B cell (primary cell): ENCODE measurements around the gene PHLDB1. TPM values are rescaled to one million over a fixed set of nuclear protein-coding genes. Genes with fewer than 3 reads are reported as not detected.
"Not testable (repeated sequence)": the region's sequence is repeated elsewhere in the genome, so short reads cannot be mapped to it uniquely, and the experiment has no call there.

Source experiments
- ATAC-seq: fragments of 200-7000 bp; cut with Tn5 transposase; one replicate; pipeline ENCODE4 v1.10.0; 2021; ENCODE audit warnings: low read depth, mild to moderate bottlenecking, moderate number of reproducible peaks, moderate library complexity
- CTCF ChIA-PET: fragments of 350-600 bp; sonication (Branson Sonifier 250); formaldehyde crosslinking; loops from one replicate; lab custom pipeline; 2021; ENCODE audit warnings: antibody characterized with exemption, inconsistent platforms; lab: Charles Lee
- POLR2A ChIA-PET: fragments of 350-600 bp; sonication (Branson Sonifier 250); formaldehyde crosslinking; loops from one replicate; lab custom pipeline; 2021; ENCODE audit warnings: antibody characterized with exemption; lab: Charles Lee
- DNase-seq: peaks from one replicate; pipeline ENCODE4 v3.0.0; 2013
- H2AFZ ChIP-seq: 2 replicates; pipeline ENCODE4 v1.6.1; 2012; ENCODE audit warnings: mild to moderate bottlenecking, low read depth, low read length; ENCODE audit not compliant: insufficient read depth, poor library complexity, severe bottlenecking
- H3K27ac ChIP-seq, 2 donors: 1 replicate in 1 of 2; 2 replicates in 1 of 2; pipeline ENCODE4 v1.5.1; 2012 to 2013; ENCODE audit warnings: low read length in 2 of 2, mild to moderate bottlenecking in 2 of 2, moderate library complexity in 1 of 2
- H3K27me3 ChIP-seq, 4 experiments: fragments of 200-600 bp in 1 of 4; sonication (generic) in 1 of 4; replicated peaks in 1 of 4; 1 replicate in 2 of 4; 2 replicates in 2 of 4; pipeline versions ENCODE4 v1.6.1 to v1.7.0; 2013 to 2016; ENCODE audit warnings: low read length in 3 of 4, mild to moderate bottlenecking in 2 of 4, mixed read lengths in 1 of 4, moderate library complexity in 1 of 4; ENCODE audit not compliant: insufficient read depth in 4 of 4, control insufficient read depth in 3 of 4; ENCODE audit errors: control extremely low read depth in 1 of 4
- H3K36me3 ChIP-seq, 2 experiments: replicated peaks in 1 of 2; 1 replicate in 1 of 2; 2 replicates in 1 of 2; pipeline versions ENCODE4 v1.6.1 to v1.7.1; 2013; ENCODE audit warnings: low read length in 1 of 2; ENCODE audit not compliant: insufficient read depth in 2 of 2, control insufficient read depth in 1 of 2; ENCODE audit errors: control extremely low read depth in 1 of 2, extremely low read depth in 1 of 2
- H3K4me1 ChIP-seq, 2 donors: fragments of 200-600 bp in 1 of 2; sonication (generic) in 1 of 2; 1 replicate in 1 of 2; 2 replicates in 1 of 2; pipeline versions ENCODE4 v1.5.1 to v1.6.1; 2013 to 2017; ENCODE audit warnings: low read length in 2 of 2; ENCODE audit not compliant: control insufficient read depth in 2 of 2, insufficient read depth in 2 of 2
- H3K4me2 ChIP-seq: replicated peaks from 2 replicates; pipeline ENCODE3; 2012; ENCODE audit warnings: mild to moderate bottlenecking, low read depth, low read length; ENCODE audit not compliant: poor library complexity, severe bottlenecking
- H3K4me3 ChIP-seq, 5 experiments: fragments of 200-600 bp in 1 of 5; sonication (generic) in 1 of 5; 1 replicate in 3 of 5; 2 replicates in 2 of 5; pipeline versions ENCODE4 v1.5.1 to v1.7.0; 2011 to 2016; ENCODE audit warnings: low read length in 4 of 5, mild to moderate bottlenecking in 4 of 5, low read depth in 2 of 5, control low read depth in 1 of 5, moderate library complexity in 1 of 5; ENCODE audit not compliant: insufficient read depth in 1 of 5; ENCODE audit errors: control extremely low read depth in 1 of 5, extremely low read depth in 1 of 5
- H3K79me2 ChIP-seq: fragments of 200-600 bp; sonication (generic); one replicate; pipeline ENCODE4 v1.6.0; 2016; ENCODE audit warnings: low read length; ENCODE audit not compliant: control insufficient read depth, insufficient read depth
- H3K9ac ChIP-seq: fragments of 200-600 bp; sonication (generic); 2 replicates; pipeline ENCODE4 v1.6.1; 2017; ENCODE audit warnings: mild to moderate bottlenecking, low read length, moderate library complexity
- H3K9me3 ChIP-seq, 3 donors: one replicate each; pipeline versions ENCODE4 v1.6.1 to v1.7.1; 2013; ENCODE audit warnings: low read length in 2 of 3; ENCODE audit not compliant: control insufficient read depth in 2 of 3, insufficient read depth in 1 of 3; ENCODE audit errors: control extremely low read depth in 1 of 3
- H4K20me1 ChIP-seq: 2 replicates; pipeline ENCODE4 v1.6.0; 2012; ENCODE audit warnings: mild to moderate bottlenecking, low read length; ENCODE audit not compliant: insufficient read depth, control insufficient read depth, poor library complexity, severe bottlenecking
- H3K27ac Mint-ChIP-seq: one replicate; pipeline ENCODE4 v1.8.0; 2021; ENCODE audit warnings: mixed read lengths
- H3K27me3 Mint-ChIP-seq: one replicate; pipeline ENCODE4 v1.8.0; 2021; ENCODE audit warnings: mixed read lengths
- H3K4me1 Mint-ChIP-seq: one replicate; pipeline ENCODE4 v1.8.0; 2021; ENCODE audit warnings: mixed read lengths
- H3K4me3 Mint-ChIP-seq: one replicate; pipeline ENCODE4 v1.8.0; 2021; ENCODE audit warnings: mixed read lengths
- H3K9me3 Mint-ChIP-seq: one replicate; pipeline ENCODE4 v1.8.0; 2022; ENCODE audit warnings: mixed read lengths; ENCODE audit not compliant: insufficient read depth
- EZH2 ChIP-seq: IDR thresholded peaks from 2 replicates; pipeline ENCODE4 v1.6.1; 2012; ENCODE audit warnings: borderline replicate concordance, low read depth, mild to moderate bottlenecking, moderate library complexity, low read length; ENCODE audit not compliant: insufficient read depth, poor library complexity, severe bottlenecking
- WGBS: methylation state at CpG from one replicate; pipeline ENCODE4 v1.1.5; 2013; ENCODE audit warnings: missing lambda C conversion rate; ENCODE audit not compliant: insufficient coverage; 5-methylcytosine and 5-hydroxymethylcytosine counted together
- intact Hi-C: fragments of 100-400 bp; cut with micrococcal nuclease; formaldehyde crosslinking; loops from one replicate; pipeline ENCODE4 v1.10.0; 2022
- polyA plus RNA-seq: library from polyadenylated mRNA; depleted of rRNA; stranded (reverse); fragments of >200 nt; gene quantifications from 2 replicates; pipeline ENCODE4 v1.2.3, GENCODE V29; 2012
- total RNA-seq, 2 donors: library from RNA; stranded (reverse); fragments of 120-200 nt in 1 of 2; gene quantifications; 1 replicate in 1 of 2; 2 replicates in 1 of 2; pipeline versions ENCODE4 v1.2.3 to v1.2.4, GENCODE V29; 2013 to 2022
- TF ChIP-seq, protein P1 (sequence below): fragments of 200-600 bp; IDR thresholded peaks from one replicate; pipeline ENCODE4 v1.8.0; 2022; ENCODE audit warnings: antibody characterized with exemption, mild to moderate bottlenecking

Gene PHLDB1
- total and polyA plus RNA-seq, 2 donors (not counting 1 experiment from before 2014, with no cell fraction given), result 0.46 to 2.4 TPM

DNA sequence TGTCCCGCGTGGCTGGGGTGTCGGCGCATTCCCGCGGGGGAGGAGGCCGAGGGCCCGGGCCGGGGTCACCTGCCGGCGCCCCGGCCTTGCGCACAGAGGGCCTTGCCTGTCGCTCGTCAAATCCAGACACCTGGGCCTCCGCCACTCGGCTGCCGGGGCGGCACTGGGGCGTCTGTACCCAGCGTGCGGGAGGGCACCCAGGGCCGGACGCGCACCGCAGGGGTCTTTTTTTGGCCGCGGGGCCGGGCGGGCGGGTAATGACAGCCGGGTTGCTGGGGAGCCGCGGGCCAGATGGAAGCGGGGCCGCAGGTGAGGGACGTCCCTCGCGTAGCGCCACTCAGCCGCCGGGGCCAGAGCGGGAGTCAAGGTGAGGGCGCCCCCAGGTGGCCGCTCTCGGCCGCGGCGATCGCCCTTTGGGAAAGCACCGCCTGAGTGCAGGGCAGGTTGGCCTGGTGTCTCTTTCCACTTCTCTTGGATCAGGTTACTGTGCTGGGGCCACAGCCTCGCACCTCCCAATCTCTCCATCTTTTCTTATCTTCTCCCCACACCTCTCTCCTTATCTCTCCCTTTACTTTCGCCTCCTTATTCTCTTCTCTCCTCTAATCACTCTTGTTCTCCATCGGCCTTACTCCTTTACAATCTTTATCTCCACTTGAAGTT, 3.5 kb downstream of the PHLDB1 start:
- no peaks in the 10 kb centered on the region for H3K79me2 ChIP-seq
- CTCF ChIA-PET, result interaction anchor here (1.0 to 2.5 kb wide), 3 partner anchors 13 to 412 kb away, joined by 3 to 8 read pairs (median 5); no protein-coding TSS in a partner anchor
- H4K20me1 ChIP-seq, result no peaks in the 10 kb centered on the region
- DNase-seq (peak; percentile 89), ATAC-seq (peak; percentile 59)
- no peak for TF ChIP-seq EZH2
- TF ChIP-seq, protein P1, sequence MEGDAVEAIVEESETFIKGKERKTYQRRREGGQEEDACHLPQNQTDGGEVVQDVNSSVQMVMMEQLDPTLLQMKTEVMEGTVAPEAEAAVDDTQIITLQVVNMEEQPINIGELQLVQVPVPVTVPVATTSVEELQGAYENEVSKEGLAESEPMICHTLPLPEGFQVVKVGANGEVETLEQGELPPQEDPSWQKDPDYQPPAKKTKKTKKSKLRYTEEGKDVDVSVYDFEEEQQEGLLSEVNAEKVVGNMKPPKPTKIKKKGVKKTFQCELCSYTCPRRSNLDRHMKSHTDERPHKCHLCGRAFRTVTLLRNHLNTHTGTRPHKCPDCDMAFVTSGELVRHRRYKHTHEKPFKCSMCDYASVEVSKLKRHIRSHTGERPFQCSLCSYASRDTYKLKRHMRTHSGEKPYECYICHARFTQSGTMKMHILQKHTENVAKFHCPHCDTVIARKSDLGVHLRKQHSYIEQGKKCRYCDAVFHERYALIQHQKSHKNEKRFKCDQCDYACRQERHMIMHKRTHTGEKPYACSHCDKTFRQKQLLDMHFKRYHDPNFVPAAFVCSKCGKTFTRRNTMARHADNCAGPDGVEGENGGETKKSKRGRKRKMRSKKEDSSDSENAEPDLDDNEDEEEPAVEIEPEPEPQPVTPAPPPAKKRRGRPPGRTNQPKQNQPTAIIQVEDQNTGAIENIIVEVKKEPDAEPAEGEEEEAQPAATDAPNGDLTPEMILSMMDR, result peak; percentile 96
- Mint-ChIP-seq H3K4me3 (peak overlapping the region; percentile 75), H3K27ac (peak overlapping the region; percentile 59), H3K27me3 (peaks cover 28% of the 10 kb centered on the region), H3K4me1 (peaks cover 25% of the 10 kb centered on the region), H3K9me3 (no peaks in the 10 kb centered on the region)
- H2AFZ ChIP-seq, result peak overlapping the region; percentile 88
- intact Hi-C loops, result loop anchor here (1.0 to 2.0 kb wide), 3 partner anchors 16 to 466 kb away; partner anchors contain the start of gene ARCN1
- H3K9me3 ChIP-seq, result peaks cover 0 to 12% (median 0%) of the 10 kb centered on the region in 3 donors
- H3K27ac ChIP-seq, result peak overlapping the region in 1 of 2 donors; percentile 39
- POLR2A ChIA-PET, result interaction anchor here (0.7 kb wide), 1 partner anchor 467 kb away, joined by 10 read pairs; no protein-coding TSS in a partner anchor
- H3K27me3 ChIP-seq, result peaks cover 0 to 56% (median 23%) of the 10 kb centered on the region in 4 experiments
- no peaks in the 10 kb centered on the region for H3K36me3 ChIP-seq
- peaks cover 26 to 38% of the 10 kb centered on the region in 2 donors for H3K4me1 ChIP-seq
- H3K4me3 ChIP-seq, result peak overlapping the region in 4 of 5 experiments; percentile 35 to 60 (median 52)
- peak overlapping the region; percentile 72 for H3K9ac ChIP-seq
- WGBS, result 1% methylated on average over 52 of the region's 54 CpGs
- peak overlapping the region; percentile 100 for H3K4me2 ChIP-seq

- H3K27ac ChIP-seq, H3K9ac ChIP-seq, ATAC-seq, H4K20me1 ChIP-seq, H3K9me3 Mint-ChIP-seq, H3K27ac Mint-ChIP-seq, H3K79me2 ChIP-seq, POLR2A ChIA-PET, H3K36me3 ChIP-seq, DNase-seq: not testable (repeated sequence)
- peaks cover 26 to 38% of the 10 kb centered on the region in 2 donors for H3K4me1 ChIP-seq
- 83% methylated on average over 8 of the region's 19 CpGs for WGBS
- intact Hi-C loops, result loop anchor here (1.0 to 2.0 kb wide), 3 partner anchors 17 to 467 kb away; partner anchors contain the start of gene ARCN1
- H3K27me3 ChIP-seq, result peaks cover 0 to 56% (median 23%) of the 10 kb centered on the region in 4 experiments
- peaks cover 0 to 12% (median 0%) of the 10 kb centered on the region in 3 donors for H3K9me3 ChIP-seq
- peaks cover 28% of the 10 kb centered on the region for H3K27me3 Mint-ChIP-seq
- H3K4me1 Mint-ChIP-seq, result peaks cover 25% of the 10 kb centered on the region
- CTCF ChIA-PET, result interaction anchor here (1.0 to 2.5 kb wide), 5 partner anchors 11 to 413 kb away, joined by 3 to 8 read pairs (median 5); no protein-coding TSS in a partner anchor
- peak overlapping the region; percentile 88 for H2AFZ ChIP-seq
- peak overlapping the region; percentile 100 for H3K4me2 ChIP-seq
- peak overlapping the region in 1 of 5 experiments; percentile 33 for H3K4me3 ChIP-seq
- H3K4me3 Mint-ChIP-seq, result peak overlapping the region; percentile 75
Measured at GRCh38 chr11:118611433-118611795, 4.0 kb downstream of the PHLDB1 start.
